Type B pancreatic cell (in vitro differentiated cells): Measurements from ENCODE around the gene GREB1L. TPM values are rescaled to one million over a fixed set of nuclear protein-coding genes. Genes with fewer than 3 reads are reported as not detected.

Experiments used
- DNase-seq: peaks from one replicate; pipeline ENCODE4 v3.0.0; 2021; ENCODE audit warnings: mixed read lengths; ENCODE audit not compliant: unreplicated experiment; ENCODE audit errors: extremely low spot score
- H3K27ac Mint-ChIP-seq: 2 replicates; pipeline ENCODE4 v1.8.0; 2021; ENCODE audit warnings: mild to moderate bottlenecking, mixed read lengths
- H3K27me3 Mint-ChIP-seq: 2 replicates; pipeline ENCODE4 v1.8.0; 2021; ENCODE audit warnings: mixed read lengths
- H3K36me3 Mint-ChIP-seq: 2 replicates; pipeline ENCODE4 v1.8.0; 2021; ENCODE audit warnings: mixed read lengths
- H3K4me1 Mint-ChIP-seq: one replicate; pipeline ENCODE4 v1.8.0; 2021; ENCODE audit warnings: mixed read lengths; ENCODE audit not compliant: unreplicated experiment
- H3K4me3 Mint-ChIP-seq: 2 replicates; pipeline ENCODE4 v1.8.0; 2021; ENCODE audit warnings: mild to moderate bottlenecking, mixed read lengths
- H3K9me3 Mint-ChIP-seq: 2 replicates; pipeline ENCODE4 v1.8.0; 2021; ENCODE audit warnings: mixed read lengths
- CTCF ChIP-seq: fragments of 200-600 bp; sonication (generic); conservative IDR thresholded peaks from 2 replicates; pipeline ENCODE4 v1.5.0; 2021; ENCODE audit warnings: antibody characterized with exemption, mild to moderate bottlenecking
- total RNA-seq: library from RNA; stranded (reverse); gene quantifications from 2 replicates; pipeline ENCODE4 v1.2.1, GENCODE V29; 2021; ENCODE audit warnings: low replicate concordance

The GREB1L gene
- total RNA-seq, 1 donor from 2014 or later, result 6.5 TPM

- peaks cover 22% of the 10 kb centered on the region for H3K4me1 Mint-ChIP-seq
- H3K36me3 Mint-ChIP-seq, result no peaks in the 10 kb centered on the region
- DNase-seq, result no peak
- no peak overlapping the region for H3K27ac Mint-ChIP-seq
- H3K9me3 Mint-ChIP-seq, result no peaks in the 10 kb centered on the region
- H3K4me3 Mint-ChIP-seq, result peak overlapping the region; percentile 34
- peaks cover 6% of the 10 kb centered on the region for H3K27me3 Mint-ChIP-seq
- no peak for TF ChIP-seq CTCF
These were observed 23.2 kb upstream of the GREB1L start for GRCh38 chr18:21218862-21219261.

- H3K27me3 Mint-ChIP-seq, result no peaks in the 10 kb centered on the region
- H3K36me3 Mint-ChIP-seq, result no peaks in the 10 kb centered on the region
- H3K4me3 Mint-ChIP-seq, result no peak overlapping the region
- H3K4me1 Mint-ChIP-seq, result no peaks in the 10 kb centered on the region
- no peaks in the 10 kb centered on the region for H3K9me3 Mint-ChIP-seq
- no peak for TF ChIP-seq CTCF
- no peak overlapping the region for H3K27ac Mint-ChIP-seq
- DNase-seq, result no peak
These were observed 11.6 kb upstream of the GREB1L start for GRCh38 chr18:21230436-21230835.

GRCh38 chr18:21241301-21242048 is 557 bp upstream of the GREB1L start:
- no peak overlapping the region for H3K27ac Mint-ChIP-seq
- H3K4me1 Mint-ChIP-seq, result no peaks in the 10 kb centered on the region
- no peak for TF ChIP-seq CTCF
- DNase-seq, result no peak
- H3K4me3 Mint-ChIP-seq, result peak overlapping the region; percentile 80
- peaks cover 49% of the 10 kb centered on the region for H3K27me3 Mint-ChIP-seq
- H3K36me3 Mint-ChIP-seq, result no peaks in the 10 kb centered on the region
- no peaks in the 10 kb centered on the region for H3K9me3 Mint-ChIP-seq

GRCh38 chr18:21242780-21243401 is 859 bp downstream of the GREB1L start:
- Mint-ChIP-seq H3K36me3 (no peaks in the 10 kb centered on the region), H3K27ac (peak overlapping the region; percentile 11), H3K4me3 (peak overlapping the region; percentile 89), H3K4me1 (no peaks in the 10 kb centered on the region), H3K27me3 (peaks cover 54% of the 10 kb centered on the region), H3K9me3 (no peaks in the 10 kb centered on the region)
- TF ChIP-seq CTCF, result no peak
- DNase-seq, result no peak

- Mint-ChIP-seq H3K4me1 (peaks cover 13% of the 10 kb centered on the region), H3K9me3 (no peaks in the 10 kb centered on the region), H3K36me3 (no peaks in the 10 kb centered on the region), H3K4me3 (no peak overlapping the region), H3K27me3 (peaks cover 5% of the 10 kb centered on the region), H3K27ac (no peak overlapping the region)
- DNase-seq, result no peak
- no peak for TF ChIP-seq CTCF
These were observed 12.5 kb downstream of the GREB1L start for GRCh38 chr18:21254576-21254975.
